AG04450 (cell line): ENCODE data around the gene MRPL14. TPM values are rescaled to one million over a fixed set of nuclear protein-coding genes. Genes with fewer than 3 reads are reported as not detected.

Experiments used
- CTCF ChIA-PET: fragments of 300-600, 350-600 bp; formaldehyde crosslinking; extraction: SDS; loops from one replicate; lab custom pipeline; 2022; ENCODE audit warnings: antibody characterized with exemption, inconsistent platforms; lab: Charles Lee
- POLR2A ChIA-PET: fragments of 350-600 bp; formaldehyde crosslinking; extraction: SDS; loops from one replicate; lab custom pipeline; 2021; ENCODE audit warnings: antibody characterized with exemption, inconsistent platforms; lab: Yijun Ruan, JAX
- DNase-seq: peaks from one replicate; pipeline ENCODE4 v3.0.0-alpha.2; 2011; ENCODE audit warnings: low read depth, low spot score
- H3K27ac ChIP-seq: one replicate; pipeline ENCODE4 v1.5.1; 2012; ENCODE audit warnings: low read depth, low read length, control low read depth
- H3K27me3 ChIP-seq: one replicate; pipeline ENCODE4 v1.6.0; 2012; ENCODE audit warnings: low read length; ENCODE audit not compliant: control insufficient read depth, insufficient read depth
- H3K4me3 ChIP-seq: 2 replicates; pipeline ENCODE4 v1.5.1; 2011; ENCODE audit warnings: mild to moderate bottlenecking, low read depth, low read length, control low read depth
- H3K9me3 ChIP-seq: 2 replicates; pipeline ENCODE4 v1.5.1; 2012; ENCODE audit warnings: low read length; ENCODE audit not compliant: control insufficient read depth, insufficient read depth
- polyA plus RNA-seq: library from polyadenylated mRNA; depleted of rRNA; stranded (reverse); fragments of >200 nt; gene quantifications from 2 replicates; pipeline ENCODE4 v1.2.3, GENCODE V29; 2011
- TF ChIP-seq, protein P1 (sequence below): IDR thresholded peaks from 2 replicates; pipeline ENCODE4 v1.5.1; 2011; ENCODE audit warnings: low read depth, low read length, control low read depth, inconsistent platforms

The MRPL14 gene
- polyA plus RNA-seq, 1 experiment: 57.3 TPM

GRCh38 chr6:44105993-44106740 lies 21.1 kb downstream of the MRPL14 start:
- TF ChIP-seq, protein P1, sequence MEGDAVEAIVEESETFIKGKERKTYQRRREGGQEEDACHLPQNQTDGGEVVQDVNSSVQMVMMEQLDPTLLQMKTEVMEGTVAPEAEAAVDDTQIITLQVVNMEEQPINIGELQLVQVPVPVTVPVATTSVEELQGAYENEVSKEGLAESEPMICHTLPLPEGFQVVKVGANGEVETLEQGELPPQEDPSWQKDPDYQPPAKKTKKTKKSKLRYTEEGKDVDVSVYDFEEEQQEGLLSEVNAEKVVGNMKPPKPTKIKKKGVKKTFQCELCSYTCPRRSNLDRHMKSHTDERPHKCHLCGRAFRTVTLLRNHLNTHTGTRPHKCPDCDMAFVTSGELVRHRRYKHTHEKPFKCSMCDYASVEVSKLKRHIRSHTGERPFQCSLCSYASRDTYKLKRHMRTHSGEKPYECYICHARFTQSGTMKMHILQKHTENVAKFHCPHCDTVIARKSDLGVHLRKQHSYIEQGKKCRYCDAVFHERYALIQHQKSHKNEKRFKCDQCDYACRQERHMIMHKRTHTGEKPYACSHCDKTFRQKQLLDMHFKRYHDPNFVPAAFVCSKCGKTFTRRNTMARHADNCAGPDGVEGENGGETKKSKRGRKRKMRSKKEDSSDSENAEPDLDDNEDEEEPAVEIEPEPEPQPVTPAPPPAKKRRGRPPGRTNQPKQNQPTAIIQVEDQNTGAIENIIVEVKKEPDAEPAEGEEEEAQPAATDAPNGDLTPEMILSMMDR: no peak
- CTCF ChIA-PET: interaction anchor here (0.8 kb wide), 1 partner anchor 207 kb away, joined by 3 read pairs; the partner anchor contains the start of gene AARS2
- no peak for DNase-seq
- Histone ChIP-seq H3K27me3 (no peaks in the 10 kb centered on the region), H3K27ac (no peak overlapping the region), H3K4me3 (no peak overlapping the region), H3K9me3 (no peaks in the 10 kb centered on the region)
- POLR2A ChIA-PET: no interaction called here

- DNase-seq: no peak
- no peak overlapping the region for H3K27ac ChIP-seq
- no peaks in the 10 kb centered on the region for H3K9me3 ChIP-seq
- TF ChIP-seq, protein P1: no peak
- CTCF ChIA-PET: interaction anchor here (0.8 to 1.1 kb wide), 2 partner anchors 17 to 208 kb away, joined by 3 to 4 read pairs; partner anchors contain the start of gene AARS2
- H3K27me3 ChIP-seq: no peaks in the 10 kb centered on the region
- POLR2A ChIA-PET: no interaction called here
- H3K4me3 ChIP-seq: no peak overlapping the region
These were observed 22.1 kb downstream of the MRPL14 start for GRCh38 chr6:44105146-44105545.

- Histone ChIP-seq H3K27me3 (no peaks in the 10 kb centered on the region), H3K4me3 (no peak overlapping the region), H3K9me3 (no peaks in the 10 kb centered on the region), H3K27ac (no peak overlapping the region)
- TF ChIP-seq, protein P1: no peak
- POLR2A ChIA-PET: no interaction called here
- no peak for DNase-seq
- CTCF ChIA-PET: interaction anchor here (1.1 kb wide), 1 partner anchor 17 kb away, joined by 4 read pairs; no protein-coding TSS in a partner anchor
These were observed 22.7 kb downstream of the MRPL14 start for GRCh38 chr6:44104481-44105021.

GRCh38 chr6:44102527-44102926 lies 24.7 kb downstream of the MRPL14 start:
- TF ChIP-seq, protein P1: no peak
- ChIA-PET POLR2A (interaction anchor here (0.7 kb wide), 2 partner anchors 49 to 1026 kb away, joined by 4 to 5 read pairs; partner anchors contain the start of gene PTK7), CTCF (interaction anchor here (0.9 to 1.1 kb wide), 2 partner anchors 132 to 154 kb away, joined by 3 read pairs; no protein-coding TSS in a partner anchor)
- H3K4me3 ChIP-seq: no peak overlapping the region
- H3K27me3 ChIP-seq: no peaks in the 10 kb centered on the region
- H3K9me3 ChIP-seq: no peaks in the 10 kb centered on the region
- DNase-seq: no peak
- no peak overlapping the region for H3K27ac ChIP-seq

DNA sequence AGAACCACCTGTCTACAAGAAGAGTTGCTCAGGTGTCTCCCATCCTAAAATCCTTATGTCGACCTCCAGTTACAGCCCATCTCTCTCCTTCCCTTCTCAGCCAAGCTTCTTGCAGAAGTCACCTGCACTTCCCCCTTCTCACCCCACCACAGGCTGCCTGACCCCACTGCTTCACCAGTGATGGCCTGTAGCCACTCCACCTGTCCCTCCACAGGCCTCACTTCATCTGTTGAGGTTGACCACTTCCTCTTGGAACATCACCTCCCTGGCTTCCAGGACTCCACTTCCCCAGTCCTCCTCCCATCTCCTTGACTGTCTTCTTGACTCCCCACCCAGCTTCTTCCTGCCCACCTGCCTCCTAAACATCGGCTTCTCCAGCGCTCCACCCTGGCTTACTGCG lies 25.4 kb downstream of the MRPL14 start:
- no peaks in the 10 kb centered on the region for H3K27me3 ChIP-seq
- CTCF ChIA-PET: no interaction called here
- H3K27ac ChIP-seq: no peak overlapping the region
- POLR2A ChIA-PET: no interaction called here
- H3K4me3 ChIP-seq: no peak overlapping the region
- TF ChIP-seq, protein P1: no peak
- no peak for DNase-seq
- no peaks in the 10 kb centered on the region for H3K9me3 ChIP-seq
